Astrocyte of the hippocampus (primary cell): ENCODE data around the gene SLC37A1.

Source experiments
- DNase-seq: peaks from one replicate; pipeline ENCODE4 v3.0.0; 2011; ENCODE audit warnings: low read depth, low spot score

The SLC37A1 gene

GRCh38 chr21:42560517-42561179 is 47.0 kb downstream of the SLC37A1 start:
- DNase-seq = no peak

DNA sequence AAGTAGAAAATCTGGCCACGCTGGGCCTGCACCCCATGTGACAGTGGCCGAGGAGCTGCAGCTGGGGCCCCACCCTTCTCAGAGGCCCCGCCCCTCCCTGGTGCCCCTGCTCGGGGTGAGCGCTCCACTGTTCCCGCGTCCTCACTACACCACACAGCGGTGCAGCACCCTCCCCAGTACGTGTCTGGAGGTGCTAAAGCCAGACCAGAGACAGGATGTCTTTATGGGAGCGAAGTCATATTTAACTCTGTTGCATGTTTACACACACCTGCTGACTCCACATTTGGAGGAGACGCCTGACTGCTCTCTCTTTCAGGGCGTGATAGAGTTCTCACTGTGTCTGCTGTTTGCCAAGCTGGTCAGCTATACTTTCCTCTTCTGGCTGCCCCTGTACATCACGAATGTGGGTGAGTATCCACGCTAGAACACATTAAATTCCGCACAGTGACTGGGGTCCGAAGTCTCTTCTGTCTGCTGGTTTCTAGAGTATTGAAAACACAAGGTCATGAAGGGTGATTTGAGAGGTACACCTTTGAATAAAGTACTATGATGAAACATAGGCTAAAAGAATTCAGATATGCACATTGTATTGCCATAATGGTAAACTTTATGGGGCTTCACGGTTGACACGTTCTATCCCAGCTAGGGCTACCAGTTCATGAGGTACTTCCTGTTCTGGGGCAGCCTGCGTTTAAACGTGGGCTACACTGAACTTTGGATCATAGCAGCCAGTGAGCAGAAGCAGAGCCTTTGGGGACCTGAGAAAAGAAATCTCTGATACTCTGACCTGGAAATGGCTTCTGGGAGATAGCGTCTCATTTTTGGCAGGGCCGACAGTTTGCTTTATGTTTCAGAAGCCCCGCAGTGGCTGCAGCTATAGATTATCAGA is 48.4 kb downstream of the SLC37A1 start:
- no peak for DNase-seq

- no peak for DNase-seq
Measured at GRCh38 chr21:42562816-42563215, 49.2 kb downstream of the SLC37A1 start.

DNA sequence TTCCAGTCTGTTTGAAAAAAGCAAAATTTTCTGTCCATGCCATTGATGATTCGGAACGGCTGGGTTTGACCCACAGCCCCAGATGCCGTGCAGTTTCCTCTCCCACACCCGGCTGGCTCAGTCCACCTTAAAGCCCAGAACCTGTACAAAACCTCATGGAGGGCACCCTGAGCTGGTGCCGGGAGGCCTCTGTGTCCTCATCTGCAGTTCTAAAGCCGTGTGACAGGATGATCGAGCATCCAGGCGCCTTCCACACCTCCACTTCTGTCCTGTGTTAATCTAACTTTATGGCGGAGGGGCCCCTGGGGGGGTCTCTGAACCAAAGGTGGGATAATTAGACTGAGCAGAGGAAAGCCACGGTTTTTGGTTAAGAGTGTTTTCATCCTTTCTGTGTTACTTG is 49.6 kb downstream of the SLC37A1 start:
- no peak for DNase-seq

GRCh38 chr21:42563686-42564085 is 50.0 kb downstream of the SLC37A1 start:
- DNase-seq = no peak

GRCh38 chr21:42564561-42564971 is 50.9 kb downstream of the SLC37A1 start:
- DNase-seq = no peak

DNA sequence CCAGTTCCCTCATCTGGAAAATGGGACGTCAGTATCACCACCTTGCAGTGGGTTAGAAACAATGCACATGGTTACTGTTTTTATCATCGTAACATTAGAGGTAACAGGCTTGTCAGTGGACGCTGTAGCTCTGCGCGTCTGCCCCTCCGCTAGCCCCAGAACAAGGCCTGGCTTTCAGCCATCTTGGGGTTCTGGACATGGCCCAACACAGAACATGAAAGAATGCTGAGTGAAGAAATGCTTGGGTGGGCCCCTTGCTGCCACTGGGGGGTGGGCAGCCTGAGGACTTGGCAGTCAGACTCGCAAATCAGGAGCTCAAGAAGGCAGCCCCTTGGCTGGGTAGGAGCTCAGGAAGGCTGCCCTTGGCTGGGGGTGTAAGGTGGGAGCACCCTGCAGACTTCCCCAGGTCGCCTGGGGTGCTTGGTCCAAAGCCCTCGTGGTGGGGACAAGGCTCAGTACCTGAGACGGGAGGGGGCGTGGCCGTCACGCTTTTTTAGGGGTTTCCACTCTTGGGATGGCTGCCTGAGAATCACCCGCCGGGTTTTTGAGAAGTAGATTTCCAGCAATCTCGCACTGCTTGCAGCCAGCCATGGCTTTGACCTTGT is 51.7 kb downstream of the SLC37A1 start:
- no peak for DNase-seq

GRCh38 chr21:42565886-42566523 is 52.4 kb downstream of the SLC37A1 start:
- no peak for DNase-seq

DNA sequence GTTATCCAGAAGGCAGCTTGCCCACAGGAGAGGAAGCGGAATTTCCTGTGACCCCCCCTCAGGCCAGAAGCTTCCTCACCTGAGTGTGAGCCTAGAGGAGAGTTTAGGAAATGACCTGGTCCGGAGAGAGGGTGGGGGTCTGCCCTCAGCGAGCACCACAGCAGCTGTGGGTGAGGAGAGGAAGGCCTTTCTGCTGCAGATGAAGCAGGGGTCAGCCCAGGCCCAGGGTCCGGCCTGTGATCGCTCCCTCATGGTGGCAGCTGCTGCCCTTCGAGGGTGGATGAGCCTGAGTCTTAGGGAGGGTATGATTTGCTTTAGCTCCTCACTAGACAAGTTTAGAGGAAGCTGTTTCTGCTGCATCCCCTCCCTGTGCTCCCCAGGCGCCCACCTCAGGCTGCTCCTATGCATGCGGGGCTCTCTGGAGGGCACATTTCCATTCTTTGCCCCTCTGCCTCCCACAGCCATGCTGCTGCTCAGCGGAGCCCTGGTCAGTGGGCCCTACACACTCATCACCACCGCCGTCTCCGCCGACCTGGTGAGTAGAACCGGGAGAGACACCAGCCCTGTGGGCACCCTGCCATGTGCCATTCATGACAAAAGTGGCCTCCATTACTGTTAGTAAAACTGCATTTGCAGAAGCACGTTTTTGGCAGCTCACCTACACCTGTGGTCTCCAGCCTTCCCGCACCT is 53.0 kb downstream of the SLC37A1 start:
- no peak for DNase-seq

DNA sequence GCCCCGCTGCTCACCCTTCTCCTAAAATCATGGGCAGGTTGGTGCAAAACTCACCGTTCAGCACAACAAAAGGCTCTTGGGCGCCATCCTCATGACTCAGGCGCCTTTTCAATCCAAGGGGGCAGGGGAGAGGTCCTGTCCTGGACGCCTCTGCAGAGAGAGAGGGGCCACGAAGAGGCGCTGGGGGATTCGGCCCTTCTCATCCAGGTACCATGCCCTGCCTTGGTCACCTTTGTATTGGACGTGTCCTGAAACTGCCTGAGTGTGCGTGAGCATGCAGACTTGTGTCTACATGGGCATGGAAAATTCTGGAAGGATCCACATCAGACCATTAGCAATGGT is 53.5 kb downstream of the SLC37A1 start:
- no peak for DNase-seq

DNA sequence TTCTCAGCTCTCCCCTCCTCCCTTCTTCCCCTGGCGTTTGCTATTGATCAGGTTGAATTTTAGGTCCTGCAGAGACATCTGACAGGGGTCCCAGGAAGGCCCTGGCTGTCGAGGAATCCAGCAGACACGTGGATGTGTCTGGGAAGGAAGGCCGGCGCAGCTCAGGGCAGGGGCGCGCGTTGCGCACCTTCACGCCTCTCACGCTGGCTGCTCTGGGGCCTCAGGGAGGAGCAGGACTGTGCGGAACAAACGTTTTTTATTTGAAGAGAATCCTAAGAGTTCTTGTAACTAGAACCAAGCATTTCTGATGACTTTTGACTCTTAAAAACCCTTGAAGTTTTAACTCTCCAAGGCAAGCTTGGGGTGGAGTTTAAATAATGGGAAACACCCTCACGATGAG is 54.2 kb downstream of the SLC37A1 start:
- no peak for DNase-seq

DNA sequence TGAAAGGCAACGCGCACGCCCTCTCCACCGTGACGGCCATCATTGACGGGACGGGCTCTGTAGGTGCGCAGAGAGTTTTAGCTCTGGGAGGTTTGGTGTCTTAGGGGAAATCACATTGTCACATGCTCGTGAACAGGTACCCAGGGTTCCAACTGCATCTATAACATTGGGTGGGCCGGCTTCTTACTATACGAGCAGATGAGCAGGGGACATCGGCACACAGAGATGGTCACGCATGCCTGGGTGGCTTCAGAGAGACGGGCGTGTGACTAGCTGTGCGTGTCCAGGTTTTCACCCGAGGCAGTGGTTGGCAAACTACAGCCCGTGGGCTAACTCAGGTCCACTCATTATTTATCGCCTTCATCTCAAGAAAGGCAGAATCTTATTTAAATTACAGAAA is 54.7 kb downstream of the SLC37A1 start:
- DNase-seq = no peak

DNA sequence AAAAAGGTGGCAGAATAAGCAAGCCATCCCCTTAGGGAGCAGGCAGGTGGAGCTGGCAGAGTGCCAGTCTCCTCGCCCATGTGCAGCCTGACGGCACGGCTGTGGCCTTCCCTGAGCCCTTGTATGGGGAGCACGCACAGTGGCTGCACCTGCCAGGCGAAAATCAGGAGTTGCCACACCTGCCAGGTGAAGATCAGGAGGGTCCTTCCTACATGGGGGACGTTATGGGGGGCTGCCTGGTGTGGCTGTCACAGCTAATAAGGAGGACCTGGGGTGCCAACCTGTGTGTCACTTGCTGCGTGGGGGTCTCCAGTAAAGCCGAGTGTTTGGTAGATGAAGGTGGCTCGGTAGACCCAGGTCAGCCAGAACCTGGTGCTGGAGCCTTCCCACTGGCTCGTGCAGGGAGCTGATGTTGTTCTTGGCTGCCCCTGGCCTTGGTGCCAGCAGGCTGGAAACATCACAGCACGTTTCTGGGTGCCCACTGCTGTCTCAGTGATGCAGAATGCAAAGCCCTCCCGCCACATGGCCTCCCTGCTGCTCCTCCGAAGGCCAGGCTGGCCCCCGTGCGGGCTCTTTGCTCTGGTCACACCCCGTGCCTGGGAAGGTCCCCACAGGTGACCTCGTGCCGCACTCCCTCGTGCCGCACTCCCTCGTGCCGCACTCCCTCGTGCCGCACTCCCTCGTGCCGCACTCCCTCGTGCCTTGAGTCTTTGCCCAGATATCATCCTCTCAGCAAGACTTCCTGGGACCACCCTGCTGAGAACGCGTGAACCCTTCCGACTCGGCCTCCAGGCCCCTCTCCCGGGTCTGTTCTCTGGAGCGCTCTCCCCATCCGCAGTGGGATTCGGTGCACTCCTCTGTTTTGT is 55.4 kb downstream of the SLC37A1 start:
- no peak for DNase-seq

DNA sequence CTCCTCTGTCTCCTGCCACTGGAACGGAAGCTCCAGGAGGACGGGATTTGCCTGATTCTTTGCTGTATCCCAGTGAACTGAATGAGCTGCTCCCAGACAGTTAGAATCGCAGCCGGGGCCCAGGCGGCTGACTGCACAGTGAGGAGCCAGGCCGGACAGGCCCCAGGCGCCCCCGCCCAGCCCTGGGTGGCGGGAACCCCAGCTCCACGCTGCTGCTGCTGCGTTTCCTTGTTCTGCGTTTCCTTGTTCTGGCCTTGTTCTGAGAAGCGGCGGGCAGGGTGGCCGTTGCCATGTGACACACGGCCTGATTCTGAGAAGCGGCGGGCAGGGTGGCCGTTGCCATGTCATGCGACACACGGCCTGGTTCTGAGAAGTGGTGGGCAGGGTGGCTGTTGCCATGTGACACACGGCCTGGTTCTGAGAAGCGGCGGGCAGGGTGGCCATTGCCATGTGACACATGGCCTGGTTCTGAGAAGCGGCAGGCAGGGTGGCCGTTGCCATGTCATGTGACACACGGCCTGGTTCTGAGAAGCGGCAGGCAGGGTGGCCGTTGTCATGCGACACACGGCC is 56.2 kb downstream of the SLC37A1 start:
- no peak for DNase-seq

DNA sequence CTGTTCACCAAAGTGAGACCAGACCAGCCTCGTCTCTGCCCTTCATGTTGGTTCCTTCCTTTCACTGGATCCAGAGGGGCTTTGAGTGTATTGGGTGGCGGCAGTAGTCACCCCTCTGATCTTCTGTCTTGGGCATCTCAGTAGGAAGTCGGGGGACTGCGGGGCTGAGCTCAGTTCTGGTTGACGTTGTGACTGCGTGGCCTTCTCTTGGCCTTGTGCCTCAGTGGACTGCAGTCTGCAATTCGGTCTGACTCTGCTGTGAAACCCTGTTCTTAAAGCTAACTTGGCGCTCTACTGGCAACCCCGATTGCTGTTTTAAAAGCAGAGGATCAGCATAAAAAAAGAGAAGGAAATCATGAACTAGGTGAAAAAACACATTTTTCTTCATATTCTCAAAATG is 56.7 kb downstream of the SLC37A1 start:
- DNase-seq = no peak

DNA sequence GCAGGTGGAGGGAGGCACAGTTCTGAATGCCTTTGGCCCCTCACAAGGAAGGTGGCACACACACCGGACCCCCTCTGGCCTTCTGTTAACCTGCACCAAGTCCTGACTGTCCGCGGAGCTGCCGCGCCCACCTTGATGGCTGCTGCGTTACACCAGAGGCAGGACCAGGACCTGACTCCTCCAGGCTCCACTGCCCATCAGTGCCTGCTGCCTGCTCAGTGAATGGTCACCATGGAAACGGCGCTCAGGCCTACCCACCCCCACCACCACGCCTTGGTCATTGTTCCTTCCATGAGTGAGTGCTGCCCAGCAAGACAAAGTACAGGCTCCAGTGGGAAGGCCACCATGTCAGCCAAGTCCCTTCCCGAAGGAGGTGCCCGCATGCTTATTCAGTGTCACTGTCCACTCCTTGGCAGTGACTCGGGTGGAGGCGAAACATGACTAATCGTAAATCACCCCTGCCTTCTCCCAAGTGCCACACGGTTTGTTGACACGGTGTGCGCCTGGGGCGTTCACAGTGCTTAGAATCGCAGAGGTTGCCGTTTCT is 57.3 kb downstream of the SLC37A1 start:
- DNase-seq = peak; percentile 49

- DNase-seq = no peak
Measured at GRCh38 chr21:42571391-42572150, 57.9 kb downstream of the SLC37A1 start.

DNA sequence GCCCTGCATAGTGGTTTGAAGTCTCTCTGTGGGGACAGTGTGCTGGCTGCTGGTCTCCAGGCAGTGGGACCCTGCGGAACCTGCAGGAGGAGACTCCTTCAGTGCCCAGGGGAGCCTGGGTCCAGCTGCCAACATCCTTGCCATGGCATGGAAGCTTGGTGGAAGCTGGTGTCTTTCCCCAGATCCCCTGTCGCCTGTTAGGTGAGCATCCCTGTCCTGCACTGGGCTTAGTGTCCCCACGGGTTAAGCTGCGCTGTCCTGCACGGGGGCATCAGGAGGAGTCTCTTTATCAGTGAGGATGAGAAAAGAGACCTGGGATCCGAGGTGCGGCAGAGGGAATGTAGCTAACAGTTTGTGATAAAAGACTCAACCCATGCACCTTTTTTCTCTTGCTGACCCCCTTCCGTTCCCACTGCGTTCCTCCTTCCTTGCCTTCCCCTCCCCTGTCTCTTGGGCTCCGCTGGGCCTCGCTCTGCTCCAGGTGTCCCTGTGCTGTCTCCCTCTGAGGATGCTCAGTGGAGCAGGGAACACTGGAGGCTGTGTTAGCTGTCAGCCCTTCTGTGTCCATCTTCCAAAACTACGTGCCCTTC is 59.3 kb downstream of the SLC37A1 start:
- DNase-seq = no peak
